Kidney capillary endothelial cell (primary cell): ENCODE data around the gene GZMB.
"Not testable (repeated sequence)": the region's sequence is repeated elsewhere in the genome, so short reads cannot be mapped to it uniquely, and the experiment has no call there.

ENCODE experiments used
- DNase-seq: peaks from one replicate; pipeline ENCODE4 v3.0.0-alpha.2; 2018; ENCODE audit warnings: low spot score

GZMB gene

GRCh38 chr14:24634158-24634557 is at the start of gene GZMB:
GZMB (minus strand) TSS chr14:24634190; CDS start chr14:24634160, 30 bp downstream.
- no peak for DNase-seq

GRCh38 chr14:24681056-24681455 is 47.1 kb upstream of the GZMB start:
- DNase-seq = no peak

- DNase-seq = no peak
Measured at GRCh38 chr14:24680516-24680915, 46.5 kb upstream of the GZMB start.

- no peak for DNase-seq
Measured at GRCh38 chr14:24679248-24679961, 45.4 kb upstream of the GZMB start.

- DNase-seq = peak; percentile 94
Measured at GRCh38 chr14:24678801-24679247, 44.8 kb upstream of the GZMB start.

- DNase-seq = no peak
Measured at GRCh38 chr14:24677956-24678355, 44.0 kb upstream of the GZMB start.

- peak; percentile 3 for DNase-seq
Measured at GRCh38 chr14:24674204-24674970, 40.4 kb upstream of the GZMB start.

- DNase-seq = no peak
Measured at GRCh38 chr14:24673534-24674203, 39.7 kb upstream of the GZMB start.

GRCh38 chr14:24673059-24673458 is 39.1 kb upstream of the GZMB start:
- no peak for DNase-seq

- no peak for DNase-seq
Measured at GRCh38 chr14:24670594-24670993, 36.6 kb upstream of the GZMB start.

- no peak for DNase-seq
Measured at GRCh38 chr14:24669651-24670050, 35.7 kb upstream of the GZMB start.

- DNase-seq = no peak
Measured at GRCh38 chr14:24665440-24665991, 31.5 kb upstream of the GZMB start.

GRCh38 chr14:24664366-24664765 is 30.4 kb upstream of the GZMB start:
- DNase-seq = no peak

- no peak for DNase-seq
Measured at GRCh38 chr14:24662753-24663152, 28.8 kb upstream of the GZMB start.

GRCh38 chr14:24659916-24660570 is 26.1 kb upstream of the GZMB start:
- DNase-seq = no peak

GRCh38 chr14:24648361-24648760 is 14.4 kb upstream of the GZMB start:
- DNase-seq = not testable (repeated sequence)

GRCh38 chr14:24639905-24640304 is 5.9 kb upstream of the GZMB start:
- DNase-seq = no peak

- no peak for DNase-seq
Measured at GRCh38 chr14:24639270-24639669, 5.3 kb upstream of the GZMB start.

- DNase-seq = no peak
Measured at GRCh38 chr14:24633353-24633752, 637 bp downstream of the GZMB start.

- no peak for DNase-seq
Measured at GRCh38 chr14:24632761-24633160, 1.2 kb downstream of the GZMB start.

GRCh38 chr14:24632336-24632735 is 1.7 kb downstream of the GZMB start:
- DNase-seq = no peak

- no peak for DNase-seq
Measured at GRCh38 chr14:24631749-24632335, 2.1 kb downstream of the GZMB start.
